Natural killer cell treated with Interleukin-12 subunit alpha and Interleukin-12 subunit beta and Interleukin-15 and Interleukin-18, amount 100 ng/mL, for 72 hours (primary cell): Measurements from ENCODE around the gene NINL. TPM values are rescaled to one million over a fixed set of nuclear protein-coding genes. Genes with fewer than 3 reads are reported as not detected.
A peak's percentile ranks its signal among the peaks of the same experiment; 100 is the strongest.
"Not testable (repeated sequence)": the region's sequence is repeated elsewhere in the genome, so short reads cannot be mapped to it uniquely, and the experiment has no call there.

Experiments
- ATAC-seq, 2 donors: fragments of 150-1000 bp; cut with Tn5 transposase in 1 of 2; sonication (Bioruptor Pico), chemical (Tn5 transposase) in 1 of 2; 2 replicates each; pipeline ENCODE4 v1.10.0; 2021
- DNase-seq: peaks from one replicate; pipeline ENCODE4 v3.0.0; 2022; ENCODE audit warnings: low spot score
- H3K27ac Mint-ChIP-seq, 2 donors: 1 replicate in 1 of 2; 2 replicates in 1 of 2; pipeline ENCODE4 v1.8.0; 2022; ENCODE audit warnings: mixed read lengths in 2 of 2, mild to moderate bottlenecking in 1 of 2, moderate library complexity in 1 of 2
- H3K27me3 Mint-ChIP-seq, 2 donors: 1 replicate in 1 of 2; 2 replicates in 1 of 2; pipeline ENCODE4 v1.8.0; 2022; ENCODE audit warnings: mixed read lengths in 2 of 2
- H3K36me3 Mint-ChIP-seq: one replicate; pipeline ENCODE4 v1.8.0; 2022; ENCODE audit warnings: mixed read lengths
- H3K4me1 Mint-ChIP-seq, 2 donors: 1 replicate in 1 of 2; 2 replicates in 1 of 2; pipeline ENCODE4 v1.8.0; 2022; ENCODE audit warnings: low read depth in 2 of 2, mixed read lengths in 2 of 2, mild to moderate bottlenecking in 1 of 2
- H3K4me3 Mint-ChIP-seq: one replicate; pipeline ENCODE4 v1.8.0; 2022; ENCODE audit warnings: mixed read lengths
- H3K9me3 Mint-ChIP-seq: 2 replicates; pipeline ENCODE4 v1.8.0; 2022; ENCODE audit warnings: mixed read lengths
- total RNA-seq, 2 donors: library from RNA; stranded (reverse); gene quantifications; one replicate each; pipeline ENCODE4 v1.2.3, GENCODE V29; 2022

Gene NINL
- total RNA-seq, 2 donors from 2014 or later: 1.4 to 1.6 TPM

DNA sequence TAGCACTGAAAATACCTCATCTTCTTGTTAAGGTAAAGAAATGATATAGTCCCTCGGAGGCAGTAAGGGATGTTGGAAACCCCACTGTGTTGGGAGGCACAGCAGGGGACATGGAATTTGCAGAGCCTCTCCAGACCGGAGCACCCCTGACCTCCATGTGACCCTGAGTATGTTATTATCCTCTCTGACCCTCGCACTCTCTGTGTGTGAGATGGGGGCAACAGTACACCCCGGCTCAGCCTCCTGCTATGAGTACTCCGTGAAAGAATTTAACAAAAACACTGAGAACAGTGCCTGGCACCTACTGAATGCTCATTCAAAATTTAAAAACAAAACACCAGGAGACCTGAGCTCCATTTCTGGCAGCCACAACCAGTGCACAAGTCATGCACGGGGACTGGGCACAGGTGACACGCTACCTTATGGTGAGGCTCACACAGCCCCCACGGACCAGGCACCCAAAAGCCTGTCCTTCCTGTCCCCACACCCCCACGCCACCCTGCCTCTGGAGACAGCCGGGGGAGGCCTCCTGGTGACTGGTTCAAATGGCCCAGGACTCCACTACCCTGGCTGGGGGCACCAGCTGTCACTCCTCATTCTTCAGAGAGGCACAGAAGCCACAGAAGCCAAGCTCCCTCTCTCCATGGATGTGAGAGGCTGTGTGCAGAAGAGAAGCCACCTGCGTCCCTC, 6.1 kb downstream of the NINL start:
- DNase-seq (no peak), ATAC-seq (no peak)
- H3K4me3 Mint-ChIP-seq: no peak overlapping the region
- H3K9me3 Mint-ChIP-seq: no peaks in the 10 kb centered on the region
- H3K36me3 Mint-ChIP-seq: no peaks in the 10 kb centered on the region
- H3K27me3 Mint-ChIP-seq: peaks cover 16% of the 10 kb centered on the region in 2 donors
- no peak overlapping the region for H3K27ac Mint-ChIP-seq
- peaks cover 0 to 3% of the 10 kb centered on the region in 2 donors for H3K4me1 Mint-ChIP-seq

DNA sequence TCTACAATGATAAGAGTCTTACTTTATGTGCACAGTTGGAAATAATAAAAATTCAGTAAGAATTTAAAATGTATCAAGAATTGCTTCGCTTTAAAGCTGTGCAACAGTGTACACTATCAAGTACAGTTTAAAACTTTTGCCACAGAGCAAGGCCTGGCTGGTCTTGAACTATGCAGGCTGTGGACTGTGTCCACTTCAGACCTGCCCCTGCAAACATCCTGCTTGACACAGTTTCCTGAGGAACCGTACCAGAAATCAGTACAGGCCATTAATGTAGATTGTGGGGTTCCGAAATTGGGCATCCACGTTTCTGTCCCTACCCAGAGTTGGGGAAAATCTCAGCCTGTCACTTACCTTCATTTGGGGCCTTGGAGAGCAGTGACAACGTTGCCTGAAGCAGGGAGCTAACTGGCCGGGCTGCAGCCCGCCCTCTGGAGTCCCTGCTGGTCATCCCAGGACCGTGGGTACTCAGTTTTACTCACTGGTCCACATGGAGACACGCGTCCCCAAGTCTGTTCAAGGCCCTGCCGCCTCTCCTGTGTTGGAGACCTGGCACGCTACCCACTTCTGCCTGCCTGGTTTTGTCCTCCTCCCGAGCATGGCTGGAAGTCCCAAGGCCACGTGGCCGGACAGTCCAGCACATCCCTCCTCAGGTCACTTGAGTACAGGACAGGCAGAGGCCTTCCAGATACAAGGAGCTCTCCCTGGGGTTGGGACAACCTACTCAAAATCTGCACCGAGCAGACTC, 8.4 kb downstream of the NINL start:
- Mint-ChIP-seq H3K4me1 (peaks cover 0 to 3% of the 10 kb centered on the region in 2 donors), H3K4me3 (no peak overlapping the region), H3K27ac (no peak overlapping the region), H3K36me3 (no peaks in the 10 kb centered on the region), H3K9me3 (no peaks in the 10 kb centered on the region), H3K27me3 (peaks cover 0 to 7% of the 10 kb centered on the region in 2 donors)
- DNase-seq (no peak), ATAC-seq (no peak)

DNA sequence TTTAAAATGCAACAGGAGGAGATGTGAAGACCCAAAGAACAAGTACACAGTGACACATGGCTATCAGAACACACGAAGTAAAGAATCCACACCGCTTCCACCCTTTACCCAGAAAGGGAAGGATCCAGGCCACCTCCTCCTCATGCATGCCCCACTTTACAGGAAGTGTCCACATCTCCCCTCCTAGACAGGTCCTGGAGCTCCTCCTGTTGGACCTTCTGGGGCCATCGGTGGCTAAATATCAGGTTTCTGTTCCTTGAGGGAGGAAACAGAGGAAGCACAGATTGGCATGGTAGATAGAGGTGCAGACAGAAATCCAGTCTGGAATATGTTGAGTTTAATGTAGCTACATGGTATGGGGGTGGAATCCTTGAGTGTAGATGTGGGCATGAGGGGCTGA, 10.9 kb downstream of the NINL start:
- no peaks in the 10 kb centered on the region for H3K36me3 Mint-ChIP-seq
- DNase-seq (no peak), ATAC-seq (no peak)
- H3K4me1 Mint-ChIP-seq: peaks cover 0 to 3% of the 10 kb centered on the region in 2 donors
- no peak overlapping the region for H3K27ac Mint-ChIP-seq
- peaks cover 0 to 4% of the 10 kb centered on the region in 2 donors for H3K27me3 Mint-ChIP-seq
- no peaks in the 10 kb centered on the region for H3K9me3 Mint-ChIP-seq
- H3K4me3 Mint-ChIP-seq: no peak overlapping the region

DNA sequence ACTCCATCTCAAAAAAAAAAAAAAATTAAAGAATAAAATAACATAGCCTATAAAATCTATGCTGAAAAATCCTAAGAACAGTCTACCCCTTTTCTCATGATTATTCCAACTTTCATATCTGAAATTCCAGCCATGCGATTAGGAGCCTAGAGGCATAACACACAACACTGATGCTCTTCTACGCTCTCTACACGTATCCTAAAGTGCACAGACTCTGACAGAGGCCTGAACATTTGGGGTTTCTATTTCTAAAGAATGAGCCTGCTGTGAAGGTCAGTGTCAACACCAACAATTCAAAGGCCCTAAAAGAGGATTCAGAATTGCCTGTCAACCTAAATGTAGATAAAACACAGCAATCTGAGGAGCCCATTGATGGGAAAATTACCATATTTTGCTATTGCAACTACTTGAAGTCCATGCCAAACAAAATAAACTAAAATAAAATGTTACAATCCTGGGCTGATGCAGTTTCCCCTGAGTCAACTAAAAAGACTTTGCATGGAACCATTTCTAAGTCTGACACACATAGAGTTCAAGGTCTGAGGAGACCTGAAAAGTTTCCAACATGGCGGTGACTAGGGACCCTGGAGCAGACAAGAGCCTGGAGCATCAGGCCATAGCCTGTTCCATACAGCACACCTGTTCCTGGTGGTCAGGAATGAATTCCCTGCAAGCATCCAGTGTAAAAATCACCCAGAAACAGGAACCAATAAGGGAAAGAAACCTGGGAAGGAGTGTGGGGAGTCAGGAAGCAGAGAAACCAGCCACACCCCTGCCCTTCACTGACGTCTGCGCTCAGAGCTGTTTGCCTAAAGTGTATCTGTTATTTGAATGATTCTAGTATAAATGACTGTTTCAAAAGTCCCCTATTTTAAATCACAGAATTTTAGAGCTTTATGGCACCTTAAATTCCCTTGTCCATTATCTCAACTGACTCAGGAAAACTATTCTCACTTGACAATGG, 11.8 kb downstream of the NINL start:
- DNase-seq (no peak), ATAC-seq (no peak)
- Mint-ChIP-seq H3K4me1 (peaks cover 0 to 3% of the 10 kb centered on the region in 2 donors), H3K27me3 (peaks cover 0 to 4% of the 10 kb centered on the region in 2 donors), H3K9me3 (no peaks in the 10 kb centered on the region), H3K36me3 (no peaks in the 10 kb centered on the region), H3K4me3 (no peak overlapping the region), H3K27ac (no peak overlapping the region)

DNA sequence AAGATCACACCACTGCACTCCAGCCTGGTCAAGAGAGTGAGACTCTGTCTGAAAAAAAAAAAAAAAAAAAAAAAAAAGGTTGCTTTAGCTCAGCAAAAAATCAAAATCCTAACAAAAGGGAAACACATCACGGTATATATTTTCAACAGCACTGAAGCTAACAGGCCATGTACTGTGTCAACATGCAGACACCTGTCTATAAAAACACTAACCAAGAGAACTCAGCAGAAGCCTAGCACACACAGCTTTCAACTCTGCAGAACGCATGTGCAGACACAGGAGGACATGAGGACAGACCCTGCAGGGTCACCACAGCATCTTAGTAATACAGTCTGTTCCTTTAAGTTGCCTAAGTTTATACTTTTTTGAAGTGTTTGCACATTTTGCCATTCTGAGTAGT, 13.5 kb downstream of the NINL start:
- peaks cover 0 to 4% of the 10 kb centered on the region in 2 donors for H3K27me3 Mint-ChIP-seq
- no peak overlapping the region for H3K4me3 Mint-ChIP-seq
- H3K9me3 Mint-ChIP-seq: no peaks in the 10 kb centered on the region
- no peak for ATAC-seq
- no peak for DNase-seq
- H3K27ac Mint-ChIP-seq: no peak overlapping the region
- no peaks in the 10 kb centered on the region for H3K36me3 Mint-ChIP-seq
- H3K4me1 Mint-ChIP-seq: peaks cover 0 to 3% of the 10 kb centered on the region in 2 donors

DNA sequence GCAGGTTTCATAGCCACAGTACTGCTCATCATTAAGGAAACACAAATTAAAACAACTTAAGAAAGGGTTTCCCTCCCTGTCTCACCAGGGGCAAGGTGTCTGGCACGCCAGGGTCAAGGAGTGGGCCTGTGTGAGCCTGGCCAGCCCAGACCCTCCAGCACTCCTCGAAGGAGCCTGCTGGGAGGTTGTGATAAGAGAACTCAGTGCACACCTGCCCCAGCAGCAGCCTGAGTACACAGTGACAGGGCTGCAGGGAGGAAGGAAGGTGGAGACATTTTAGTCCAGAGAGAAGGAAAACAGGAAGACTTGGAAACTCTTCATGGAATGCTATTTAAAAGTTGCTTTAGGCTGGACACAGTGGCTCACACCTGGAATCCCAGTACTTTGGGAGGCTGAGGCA, 14.1 kb downstream of the NINL start:
- ATAC-seq: no peak
- Mint-ChIP-seq H3K9me3 (no peaks in the 10 kb centered on the region), H3K36me3 (no peaks in the 10 kb centered on the region), H3K27me3 (peaks cover 0 to 4% of the 10 kb centered on the region in 2 donors), H3K4me1 (peaks cover 0 to 3% of the 10 kb centered on the region in 2 donors), H3K4me3 (no peak overlapping the region), H3K27ac (no peak overlapping the region)
- no peak for DNase-seq

DNA sequence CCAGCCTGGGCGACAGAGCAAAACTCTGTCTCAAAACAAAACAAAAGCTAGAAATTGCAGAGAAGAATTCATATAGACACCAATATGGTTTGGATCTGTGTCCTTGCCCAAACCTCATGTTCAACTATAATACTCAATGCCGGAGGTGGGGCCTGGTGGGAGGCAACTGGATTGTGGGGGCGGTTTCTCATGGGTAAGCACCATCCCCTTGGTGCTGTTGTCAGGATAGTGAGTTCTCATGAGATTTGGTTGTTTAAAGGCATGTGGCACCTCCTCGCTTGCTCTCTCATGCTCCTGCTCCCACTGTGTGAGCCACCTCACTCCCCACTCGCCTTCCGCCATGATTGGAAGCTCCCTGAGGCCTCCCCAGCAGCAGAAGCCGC, 15.2 kb downstream of the NINL start:
- Mint-ChIP-seq H3K9me3 (no peaks in the 10 kb centered on the region), H3K4me3 (no peak overlapping the region), H3K4me1 (no peaks in the 10 kb centered on the region), H3K36me3 (no peaks in the 10 kb centered on the region), H3K27me3 (no peaks in the 10 kb centered on the region), H3K27ac (no peak overlapping the region)
- DNase-seq (no peak), ATAC-seq (no peak)

DNA sequence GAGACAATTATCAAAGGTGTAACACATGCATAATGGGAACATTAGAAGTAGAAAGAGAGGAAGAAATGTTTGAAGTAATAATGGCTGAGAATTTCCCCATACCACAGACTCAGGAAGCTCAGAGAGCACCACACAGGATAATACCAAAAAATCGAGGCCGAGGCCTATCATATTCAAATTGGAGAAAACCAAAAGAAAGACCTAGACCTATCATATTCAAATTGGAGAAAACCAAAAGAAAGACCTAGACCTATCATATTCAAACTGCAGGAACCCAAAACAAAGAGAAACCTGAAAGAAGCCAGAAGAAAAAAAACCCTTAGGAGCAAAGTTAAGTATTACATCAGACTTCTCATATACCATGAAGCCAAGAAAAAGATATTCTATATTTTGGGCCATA, 18.0 kb downstream of the NINL start:
- no peaks in the 10 kb centered on the region for H3K27me3 Mint-ChIP-seq
- no peaks in the 10 kb centered on the region for H3K4me1 Mint-ChIP-seq
- DNase-seq (no peak), ATAC-seq (no peak)
- no peaks in the 10 kb centered on the region for H3K9me3 Mint-ChIP-seq
- no peaks in the 10 kb centered on the region for H3K36me3 Mint-ChIP-seq
- no peak overlapping the region for H3K27ac Mint-ChIP-seq
- no peak overlapping the region for H3K4me3 Mint-ChIP-seq

DNA sequence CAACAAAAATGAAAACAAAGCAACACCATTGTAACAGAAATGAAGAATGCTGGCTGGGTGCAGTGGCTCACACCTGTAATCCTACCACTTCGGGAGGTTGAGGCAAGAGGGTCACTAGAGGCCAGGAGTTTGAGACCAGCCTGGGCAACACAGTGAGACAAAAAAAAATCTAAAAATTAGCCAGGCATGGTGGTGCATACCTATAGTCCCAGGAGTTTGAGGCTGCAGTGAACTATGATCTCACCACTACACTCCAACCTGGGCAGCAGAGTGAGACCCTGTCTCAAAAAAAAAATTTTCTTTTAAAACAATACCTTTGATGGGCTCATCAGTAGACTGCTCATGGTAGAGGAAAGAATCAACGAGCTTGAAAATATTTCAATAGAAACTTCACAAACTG, 18.5 kb downstream of the NINL start:
- Mint-ChIP-seq H3K27ac (no peak overlapping the region), H3K27me3 (no peaks in the 10 kb centered on the region), H3K9me3 (no peaks in the 10 kb centered on the region), H3K36me3 (no peaks in the 10 kb centered on the region), H3K4me1 (no peaks in the 10 kb centered on the region), H3K4me3 (no peak overlapping the region)
- ATAC-seq (peak in 1 of 2 donors; percentile 17), DNase-seq (no peak)

DNA sequence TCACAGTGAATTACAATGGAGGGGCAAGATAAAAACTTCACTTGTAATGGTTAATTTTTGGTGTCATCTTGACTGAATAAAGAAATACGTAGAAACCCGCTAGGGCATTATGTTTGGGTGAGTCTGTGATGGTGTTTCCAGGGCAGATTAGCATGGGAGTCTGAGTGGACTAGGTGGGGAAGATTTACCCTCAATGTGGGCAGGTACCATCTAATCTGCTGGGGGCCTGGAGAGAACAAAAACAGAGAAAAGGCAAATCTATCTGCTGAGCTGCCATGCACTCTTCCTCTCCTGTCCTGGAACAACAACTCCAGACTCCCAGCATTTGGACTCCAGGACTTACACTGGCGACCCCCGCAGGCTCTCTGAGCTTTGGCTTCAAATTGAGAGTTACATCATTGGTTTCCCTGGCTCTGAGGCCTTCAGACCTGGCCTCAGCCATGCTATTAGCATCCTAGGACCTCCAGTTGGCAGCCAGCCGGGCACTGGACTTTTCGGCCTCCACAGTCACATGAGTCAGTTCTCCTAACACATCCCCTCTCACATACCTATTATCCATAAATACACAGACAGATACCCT, 19.7 kb downstream of the NINL start:
- ATAC-seq (no peak), DNase-seq (no peak)
- Mint-ChIP-seq H3K4me1 (peaks cover 0 to under 1% of the 10 kb centered on the region in 2 donors), H3K36me3 (no peaks in the 10 kb centered on the region), H3K4me3 (no peak overlapping the region), H3K27ac (no peak overlapping the region), H3K27me3 (no peaks in the 10 kb centered on the region), H3K9me3 (no peaks in the 10 kb centered on the region)

DNA sequence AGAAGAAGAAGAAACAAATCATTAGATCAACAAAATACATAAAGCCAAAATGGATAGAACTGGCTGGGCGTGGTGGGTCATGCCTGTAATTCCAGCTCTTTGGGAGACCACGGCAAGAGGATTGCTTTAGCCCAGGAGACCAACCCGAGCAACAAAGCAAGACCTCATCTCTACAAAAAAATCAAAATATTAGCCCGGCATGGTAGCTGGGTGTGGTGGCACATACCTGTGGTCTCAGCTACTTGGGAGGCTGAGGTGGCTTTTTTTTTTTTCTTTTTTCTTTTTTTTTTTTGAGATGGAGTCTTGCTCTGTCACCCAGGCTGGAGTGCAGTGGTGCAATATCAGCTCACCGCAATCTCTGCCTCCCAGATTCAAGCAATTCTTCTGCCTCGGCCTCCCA, 21.5 kb downstream of the NINL start:
- Mint-ChIP-seq H3K36me3 (no peaks in the 10 kb centered on the region), H3K4me3 (no peak overlapping the region), H3K27ac (no peak overlapping the region), H3K27me3 (no peaks in the 10 kb centered on the region), H3K9me3 (no peaks in the 10 kb centered on the region), H3K4me1 (peaks cover 0 to 3% of the 10 kb centered on the region in 2 donors)
- no peak for ATAC-seq
- no peak for DNase-seq

DNA sequence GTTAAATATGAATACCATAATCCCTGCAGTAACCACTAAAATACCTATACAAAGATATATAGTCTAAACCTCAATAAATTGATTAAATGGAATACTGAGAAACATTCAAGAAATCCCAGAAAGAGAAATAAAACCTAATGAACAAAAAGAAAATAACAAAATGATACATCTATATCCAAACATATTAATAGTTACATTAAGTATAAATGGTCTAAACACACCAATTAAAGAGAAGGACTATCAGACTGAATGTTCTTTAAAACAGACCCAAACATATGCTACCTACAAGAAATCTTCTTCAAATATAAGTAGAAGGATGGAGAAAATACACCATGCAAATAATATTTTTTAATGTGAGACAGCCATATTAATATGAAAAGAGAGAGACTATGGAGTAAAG, 22.0 kb downstream of the NINL start:
- DNase-seq (no peak), ATAC-seq (no peak)
- no peaks in the 10 kb centered on the region for H3K27me3 Mint-ChIP-seq
- no peak overlapping the region for H3K27ac Mint-ChIP-seq
- H3K4me3 Mint-ChIP-seq: no peak overlapping the region
- peaks cover 0 to 3% of the 10 kb centered on the region in 2 donors for H3K4me1 Mint-ChIP-seq
- no peaks in the 10 kb centered on the region for H3K9me3 Mint-ChIP-seq
- H3K36me3 Mint-ChIP-seq: no peaks in the 10 kb centered on the region

DNA sequence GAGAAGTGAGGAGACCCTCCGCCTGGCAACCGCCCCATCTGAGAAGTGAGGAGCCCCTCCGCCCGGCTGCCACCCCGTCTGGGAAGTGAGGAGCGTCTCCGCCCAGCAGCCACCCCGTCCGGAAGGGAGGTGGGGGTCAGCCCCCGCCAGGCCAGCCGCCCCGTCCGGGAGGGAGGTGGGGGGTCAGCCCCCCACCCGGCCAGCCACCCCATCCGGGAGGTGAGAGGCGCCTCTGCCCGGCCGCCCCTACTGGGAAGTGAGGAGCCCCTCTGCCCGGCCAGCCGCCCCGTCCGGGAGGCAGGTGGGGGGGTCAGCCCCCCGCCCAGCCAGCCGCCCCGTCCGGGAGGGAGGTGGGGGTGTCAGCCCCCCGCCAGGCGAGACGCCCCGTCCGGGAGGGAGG, 23.6 kb downstream of the NINL start:
- H3K4me3 Mint-ChIP-seq, H3K9me3 Mint-ChIP-seq, H3K36me3 Mint-ChIP-seq, H3K27ac Mint-ChIP-seq, H3K27me3 Mint-ChIP-seq, DNase-seq, H3K4me1 Mint-ChIP-seq, ATAC-seq: not testable (repeated sequence)
